RWPE2 (cell line): ENCODE results near the gene STAMBPL1.

Experiments
- ATAC-seq: fragments of 200-7000 bp; cut with Tn5 transposase; 3 replicates; pipeline ENCODE4 v1.9.1; 2021; ENCODE audit warnings: low read depth
- DNase-seq: peaks from one replicate; pipeline ENCODE4 v3.0.0-alpha.2; 2020; ENCODE audit warnings: low spot score
- H3K27ac ChIP-seq: fragments of 450-650 bp; 2 replicates; pipeline ENCODE4 v1.5.1; 2017; ENCODE audit warnings: mild to moderate bottlenecking; ENCODE audit not compliant: poor library complexity, severe bottlenecking
- H3K27me3 ChIP-seq: fragments of 250-450 bp; sonication (Bioruptor Pico); 2 replicates; pipeline ENCODE4 v1.5.1; 2021; ENCODE audit warnings: mild to moderate bottlenecking, moderate library complexity; ENCODE audit not compliant: insufficient read depth, poor library complexity, severe bottlenecking
- H3K36me3 ChIP-seq: fragments of 250-450 bp; sonication (Bioruptor Pico); 2 replicates; pipeline ENCODE4 v1.5.1; 2020; ENCODE audit warnings: low read depth, mild to moderate bottlenecking, moderate library complexity
- H3K4me1 ChIP-seq: fragments of 250-450 bp; sonication (Bioruptor Pico); 2 replicates; pipeline ENCODE4 v1.5.1; 2021; ENCODE audit warnings: mild to moderate bottlenecking, moderate library complexity; ENCODE audit not compliant: insufficient read depth, poor library complexity, severe bottlenecking
- H3K4me3 ChIP-seq: fragments of 250-450 bp; sonication (Bioruptor Pico); 2 replicates; pipeline ENCODE4 v1.5.1; 2021; ENCODE audit warnings: mild to moderate bottlenecking, moderate library complexity; ENCODE audit not compliant: severe bottlenecking
- H3K9me3 ChIP-seq: fragments of 250-450 bp; sonication (Bioruptor Pico); 2 replicates; pipeline ENCODE4 v1.5.1; 2021; ENCODE audit warnings: mild to moderate bottlenecking, moderate library complexity; ENCODE audit not compliant: severe bottlenecking
- CTCF ChIP-seq: fragments of 450-650 bp; IDR thresholded peaks from one replicate; pipeline ENCODE4 v1.5.1; 2017; ENCODE audit warnings: mild to moderate bottlenecking, moderate library complexity; ENCODE audit not compliant: poor library complexity, severe bottlenecking

The STAMBPL1 gene

GRCh38 chr10:88916986-88917385, 36.9 kb downstream of the STAMBPL1 start:
- Histone ChIP-seq H3K27ac (no peak overlapping the region), H3K4me1 (peaks cover 3% of the 10 kb centered on the region), H3K27me3 (no peaks in the 10 kb centered on the region), H3K9me3 (no peaks in the 10 kb centered on the region), H3K36me3 (no peaks in the 10 kb centered on the region), H3K4me3 (no peak overlapping the region)
- no peak for TF ChIP-seq CTCF
- ATAC-seq (no peak), DNase-seq (no peak)

DNA sequence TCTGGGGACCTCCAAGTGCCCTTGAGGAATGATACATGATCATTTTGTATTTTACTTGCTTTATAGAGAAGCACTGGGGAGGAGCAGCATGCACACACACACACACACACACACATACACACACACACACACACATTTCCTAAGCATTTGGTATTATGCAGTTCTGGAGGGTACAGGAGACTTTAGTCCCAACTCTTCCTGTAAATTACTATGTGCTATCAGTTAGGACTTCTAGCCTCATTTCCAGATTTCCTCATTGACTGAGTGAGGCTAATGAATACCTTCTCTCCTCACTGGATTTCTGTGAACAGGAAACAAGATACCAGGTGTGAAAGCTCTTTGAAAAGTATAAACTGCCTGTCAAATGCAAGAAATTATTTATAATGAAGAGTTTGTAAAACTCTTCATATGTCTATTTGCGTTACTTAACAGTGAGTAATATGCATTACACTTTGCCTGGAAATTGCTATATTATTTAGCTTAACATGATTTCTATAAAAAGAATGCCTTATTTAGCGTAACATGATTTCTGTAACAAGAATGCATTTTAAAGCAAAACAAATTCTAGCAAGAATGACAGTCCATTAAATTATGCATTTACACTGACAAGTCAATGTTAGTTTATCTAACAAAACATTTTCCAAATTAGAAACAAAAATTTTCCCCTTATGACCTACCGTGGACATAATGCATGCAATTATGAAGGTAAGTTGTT, 38.3 kb downstream of the STAMBPL1 start:
- Histone ChIP-seq H3K27me3 (no peaks in the 10 kb centered on the region), H3K36me3 (no peaks in the 10 kb centered on the region; the same call in 1 of the 2 replicates), H3K4me1 (peaks cover 3% of the 10 kb centered on the region), H3K27ac (no peak overlapping the region), H3K4me3 (no peak overlapping the region), H3K9me3 (no peaks in the 10 kb centered on the region)
- TF ChIP-seq CTCF = no peak
- ATAC-seq (no peak), DNase-seq (no peak)

- Histone ChIP-seq H3K4me3 (no peak overlapping the region), H3K36me3 (no peaks in the 10 kb centered on the region; the same call in 1 of the 2 replicates), H3K4me1 (peaks cover 3% of the 10 kb centered on the region), H3K9me3 (no peaks in the 10 kb centered on the region), H3K27ac (no peak overlapping the region), H3K27me3 (no peaks in the 10 kb centered on the region)
- no peak for TF ChIP-seq CTCF
- no peak for DNase-seq
- ATAC-seq = no peak
Measured at GRCh38 chr10:88919041-88919440, 39.0 kb downstream of the STAMBPL1 start.

- Histone ChIP-seq H3K27me3 (no peaks in the 10 kb centered on the region), H3K27ac (no peak overlapping the region), H3K4me3 (no peak overlapping the region), H3K36me3 (no peaks in the 10 kb centered on the region; the same call in 1 of the 2 replicates), H3K9me3 (no peaks in the 10 kb centered on the region), H3K4me1 (peaks cover 3% of the 10 kb centered on the region)
- no peak for DNase-seq
- ATAC-seq = no peak
- TF ChIP-seq CTCF = no peak
Measured at GRCh38 chr10:88920198-88920597, 40.2 kb downstream of the STAMBPL1 start.

GRCh38 chr10:88920986-88921593, 41.0 kb downstream of the STAMBPL1 start:
- ATAC-seq (no peak), DNase-seq (no peak)
- H3K27me3 ChIP-seq = no peaks in the 10 kb centered on the region
- no peaks in the 10 kb centered on the region; the same call in 1 of the 2 replicates for H3K36me3 ChIP-seq
- no peak overlapping the region for H3K27ac ChIP-seq
- H3K4me3 ChIP-seq = no peak overlapping the region
- TF ChIP-seq CTCF = no peak
- H3K9me3 ChIP-seq = no peaks in the 10 kb centered on the region
- H3K4me1 ChIP-seq = peaks cover 3% of the 10 kb centered on the region
